HepG2 (cell line): ENCODE results near the gene THADA. TPM values are rescaled to one million over a fixed set of nuclear protein-coding genes. Genes with fewer than 3 reads are reported as not detected.

ENCODE experiments used
- ATM ChIP-seq: fragments of 450-650 bp; IDR thresholded peaks from 2 replicates; pipeline ENCODE4 v1.7.1; 2017; ENCODE audit warnings: mild to moderate bottlenecking, borderline replicate concordance
- EP300 ChIP-seq, 3 experiments: sonication (generic) in 1 of 3; formaldehyde crosslinking in 1 of 3; IDR thresholded peaks; 2 replicates each; pipeline versions ENCODE4 v1.5.1 to v1.6.1; 2011 to 2020; ENCODE audit warnings: low read depth in 2 of 3, low read length in 2 of 3, borderline replicate concordance in 1 of 3, improper control_type of control experiment in 1 of 3, mild to moderate bottlenecking in 1 of 3, missing genetic modification reagents in 1 of 3, moderate library complexity in 1 of 3
- ETV5 ChIP-seq: IDR thresholded peaks from 2 replicates; pipeline ENCODE4 v1.6.1; 2018; ENCODE audit warnings: missing biosample characterization, missing genetic modification reagents, inconsistent platforms, borderline replicate concordance
- IRF1 ChIP-seq: sonication (generic); formaldehyde crosslinking; IDR thresholded peaks from 2 replicates; pipeline ENCODE4 v1.4.0; 2020; ENCODE audit warnings: low read depth, mild to moderate bottlenecking, missing genetic modification reagents
- RARA ChIP-seq: IDR thresholded peaks from 2 replicates; pipeline ENCODE4 v1.6.1; 2016; ENCODE audit warnings: missing genetic modification reagents, missing compliant biosample characterization
- SMARCE1 ChIP-seq: fragments of 450-650 bp; IDR thresholded peaks from 2 replicates; pipeline ENCODE4 v1.6.1; 2017; ENCODE audit warnings: borderline replicate concordance
- TGIF2 ChIP-seq: IDR thresholded peaks from 2 replicates; pipeline ENCODE4 v1.6.1; 2016; ENCODE audit warnings: control low read depth, missing compliant biosample characterization
- ZNF687 ChIP-seq: sonication (generic); formaldehyde crosslinking; IDR thresholded peaks from 2 replicates; pipeline ENCODE4 v1.5.1; 2020; ENCODE audit warnings: mild to moderate bottlenecking, missing genetic modification reagents, moderate library complexity
- ZSCAN21 ChIP-seq: sonication (generic); formaldehyde crosslinking; IDR thresholded peaks from 2 replicates; pipeline ENCODE4 v1.8.0; 2022; ENCODE audit warnings: mild to moderate bottlenecking, missing genetic modification reagents, moderate library complexity, borderline replicate concordance
- ZZZ3 ChIP-seq: sonication (generic); formaldehyde crosslinking; IDR thresholded peaks from 2 replicates; pipeline ENCODE4 v1.4.0; 2020; ENCODE audit warnings: missing genetic modification reagents, mild to moderate bottlenecking, borderline replicate concordance
- polyA plus RNA-seq, 8 experiments: library from polyadenylated mRNA; depleted of rRNA in 3 of 8; stranded (reverse) in 7 of 8; unstranded in 1 of 8; fragments of >200 nt; fragmentation: Illumina TruSeq in 4 of 8; extraction: Trizol in 4 of 8; gene quantifications; 2 replicates each; pipeline versions ENCODE4 v1.2.1 to v1.2.3, GENCODE V29; 2011 to 2016; ENCODE audit warnings: low read depth in 4 of 8, missing spikeins in 1 of 8, mixed read lengths in 1 of 8; ENCODE audit not compliant: insufficient read depth in 1 of 8
- total RNA-seq, 5 experiments: library from RNA; depleted of rRNA; stranded (reverse); fragments of >200 nt; fragmentation: Illumina TruSeq; extraction: Trizol; gene quantifications; 2 replicates each; pipeline ENCODE4 v1.2.3, GENCODE V29; 2016; ENCODE audit warnings: low read depth in 1 of 5

Gene THADA
- total and polyA plus RNA-seq, 2 of the 13 experiments (the other 11 are each of a cell fraction or from before 2014, with no cell fraction given) = 12.7 to 21.7 TPM

- TF ChIP-seq EP300 (IDR thresholded peaks at IDR 0.05; ENCODE audit: low read depth in 2 of 2, low read length in 2 of 2) = peak in 1 of 2 experiments; percentile 85; a peak in 3 of 4 replicates
- TF ChIP-seq EP300 (CRISPR knock-in tag; IDR thresholded peaks at IDR 0.05; ENCODE audit: borderline replicate concordance) = peak; percentile 53; the same call in 1 of the 2 replicates
- TF ChIP-seq ETV5 (CRISPR knock-in tag) = no peak
- no peak for TF ChIP-seq IRF1 (CRISPR knock-in tag)
- TF ChIP-seq ZZZ3 (CRISPR knock-in tag) = no peak
- TF ChIP-seq SMARCE1 = no peak
- no peak; the same call in none of the 2 replicates for TF ChIP-seq TGIF2 (CRISPR knock-in tag)
- peak; percentile 67 for TF ChIP-seq RARA (CRISPR knock-in tag)
- no peak for TF ChIP-seq ATM
- peak; percentile 96 for TF ChIP-seq ZNF687 (CRISPR knock-in tag)
- TF ChIP-seq ZSCAN21 (CRISPR knock-in tag) = peak; percentile 72
These were observed 368.6 kb downstream of the THADA start (continued) for GRCh38 chr2:43226955-43227829.
